Neuron (in vitro differentiated cells): ENCODE data around the gene FOXD3.

Source experiments
- H2AFZ ChIP-seq: one replicate; pipeline ENCODE4 v1.6.1; 2013; ENCODE audit warnings: low read depth, mild to moderate bottlenecking, inconsistent platforms, low read length, moderate library complexity
- H3K27me3 ChIP-seq: one replicate; pipeline ENCODE4 v1.6.1; 2013; ENCODE audit warnings: low read length; ENCODE audit not compliant: insufficient read depth
- H3K36me3 ChIP-seq: one replicate; pipeline ENCODE4 v1.6.1; 2013; ENCODE audit warnings: low read length; ENCODE audit not compliant: insufficient read depth
- H3K4me1 ChIP-seq: one replicate; pipeline ENCODE4 v1.6.1; 2013; ENCODE audit warnings: low read length; ENCODE audit not compliant: insufficient read depth
- H3K4me3 ChIP-seq: 2 replicates; pipeline ENCODE4 v1.5.1; 2013; ENCODE audit warnings: mild to moderate bottlenecking, low read length, moderate library complexity
- H3K9me3 ChIP-seq: one replicate; pipeline ENCODE4 v1.6.1; 2013; ENCODE audit warnings: low read length

The FOXD3 gene

DNA sequence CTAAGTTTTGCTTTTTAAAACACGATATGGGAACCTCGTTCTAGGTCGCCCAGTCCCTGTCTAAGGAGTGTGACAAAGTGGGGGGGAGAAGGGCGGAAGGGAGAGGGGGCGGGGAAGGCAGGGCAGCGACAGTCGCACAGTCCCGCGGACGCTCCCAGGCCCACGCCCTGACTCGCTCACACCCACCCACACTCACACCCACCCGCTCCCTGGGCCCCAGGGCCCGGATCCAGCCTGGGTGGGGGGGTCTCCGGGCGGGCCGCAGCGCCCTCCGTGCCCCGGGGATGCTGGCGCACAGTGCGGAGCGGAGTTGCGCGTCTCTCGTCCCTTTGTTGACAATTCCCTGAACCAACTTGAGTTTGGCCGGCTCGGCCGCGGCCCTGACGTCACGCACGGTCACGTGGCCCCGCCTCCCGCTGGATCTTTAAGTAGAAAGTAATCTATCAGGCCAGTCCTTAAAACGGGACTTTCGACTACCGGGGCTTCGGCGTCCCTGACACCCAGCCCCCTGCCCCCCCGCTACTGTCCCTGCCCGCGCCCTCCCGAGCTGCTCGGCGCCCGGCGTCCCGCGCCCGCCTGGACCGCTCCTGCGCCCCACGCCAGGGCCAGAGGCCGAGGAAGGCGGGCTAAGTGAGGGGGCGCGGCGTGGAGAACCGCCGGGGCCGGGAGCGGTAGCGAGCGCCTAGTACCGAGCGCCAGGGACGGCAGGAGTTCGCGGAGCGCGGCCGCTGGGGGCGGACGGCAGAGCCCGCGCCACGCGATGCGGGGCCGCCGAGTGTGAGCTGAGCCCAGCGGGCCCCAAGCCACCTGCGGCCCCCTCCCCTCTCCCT, at the start of gene FOXD3:
Gene FOXD3, plus strand, starts transcription at position 454 of the 830 bp plus-strand sequence. CDS start 492 bp downstream, outside the sequence.
- Histone ChIP-seq H3K9me3 (no peaks in the 10 kb centered on the region), H3K27me3 (peaks cover 95% of the 10 kb centered on the region), H3K36me3 (no peaks in the 10 kb centered on the region), H2AFZ (peak within 1 kb of the TSS; percentile 74), H3K4me1 (peaks cover 15% of the 10 kb centered on the region), H3K4me3 (peak within 1 kb of the TSS; percentile 40)

DNA sequence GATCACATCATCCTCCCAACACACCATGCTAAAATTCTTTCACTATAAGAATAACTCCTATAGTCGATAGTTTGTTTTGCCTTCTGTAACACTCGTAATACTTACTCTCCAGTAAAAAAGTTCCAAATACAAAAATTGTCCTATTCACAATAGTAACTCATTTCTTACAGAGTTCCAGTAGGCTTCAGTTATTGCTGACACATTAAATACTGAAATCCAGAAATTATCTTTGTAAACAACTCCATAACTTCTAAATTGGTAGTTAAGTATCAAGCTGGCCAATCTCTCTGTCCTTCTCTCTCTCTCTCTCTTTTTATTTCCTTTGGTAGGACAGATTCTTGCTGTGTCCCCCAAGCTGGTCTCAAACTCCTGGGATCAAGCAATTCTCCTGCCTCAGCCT, 49.6 kb upstream of the FOXD3 start:
- H3K4me1 ChIP-seq, result no peaks in the 10 kb centered on the region
- no peaks in the 10 kb centered on the region for H3K9me3 ChIP-seq
- peaks cover 11% of the 10 kb centered on the region for H3K27me3 ChIP-seq
- no peaks in the 10 kb centered on the region for H3K36me3 ChIP-seq
- H2AFZ ChIP-seq, result no peak overlapping the region
- no peak overlapping the region for H3K4me3 ChIP-seq

DNA sequence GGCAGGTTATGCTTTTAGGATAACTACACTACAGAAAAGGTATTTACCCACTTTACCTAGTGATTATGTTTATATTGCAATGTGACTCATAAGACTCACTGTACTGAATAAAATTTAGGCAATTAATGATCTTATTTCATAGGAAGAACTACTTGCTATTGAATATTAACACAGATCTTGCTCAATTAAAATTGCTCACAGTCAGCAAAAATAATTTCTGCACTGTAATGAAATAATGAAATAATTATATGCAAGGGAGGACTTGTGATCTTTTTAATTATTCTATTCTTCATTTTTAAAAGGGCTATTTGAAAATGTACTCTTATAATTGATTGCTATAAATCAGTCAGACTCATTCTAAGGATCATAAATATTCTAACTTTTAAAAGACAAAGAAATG, 48.0 kb upstream of the FOXD3 start:
- H3K9me3 ChIP-seq, result no peaks in the 10 kb centered on the region
- no peaks in the 10 kb centered on the region for H3K36me3 ChIP-seq
- H3K4me1 ChIP-seq, result no peaks in the 10 kb centered on the region
- peaks cover 5% of the 10 kb centered on the region for H3K27me3 ChIP-seq
- H3K4me3 ChIP-seq, result no peak overlapping the region
- H2AFZ ChIP-seq, result no peak overlapping the region

DNA sequence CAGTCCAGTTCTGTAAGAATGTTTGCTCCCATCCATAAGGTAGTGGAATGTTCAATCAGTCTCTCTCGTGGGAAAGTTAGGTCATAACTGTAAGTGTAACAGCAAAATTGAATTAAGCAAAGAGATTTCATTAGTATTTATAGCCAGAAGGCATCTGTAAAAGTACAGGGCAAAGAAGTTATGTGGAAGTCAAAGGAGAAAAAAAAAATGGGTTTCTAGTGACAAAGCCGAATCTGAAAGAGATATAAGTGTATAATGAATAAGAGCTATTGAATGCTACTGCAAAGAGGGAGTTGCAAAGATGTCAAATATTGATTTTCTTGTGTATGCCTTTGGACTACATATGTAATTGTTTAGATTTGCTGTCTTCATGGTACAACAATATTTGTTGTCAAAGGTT, 47.4 kb upstream of the FOXD3 start:
- Histone ChIP-seq H3K4me3 (no peak overlapping the region), H3K36me3 (no peaks in the 10 kb centered on the region), H3K4me1 (no peaks in the 10 kb centered on the region), H2AFZ (no peak overlapping the region), H3K27me3 (peaks cover 5% of the 10 kb centered on the region), H3K9me3 (no peaks in the 10 kb centered on the region)

DNA sequence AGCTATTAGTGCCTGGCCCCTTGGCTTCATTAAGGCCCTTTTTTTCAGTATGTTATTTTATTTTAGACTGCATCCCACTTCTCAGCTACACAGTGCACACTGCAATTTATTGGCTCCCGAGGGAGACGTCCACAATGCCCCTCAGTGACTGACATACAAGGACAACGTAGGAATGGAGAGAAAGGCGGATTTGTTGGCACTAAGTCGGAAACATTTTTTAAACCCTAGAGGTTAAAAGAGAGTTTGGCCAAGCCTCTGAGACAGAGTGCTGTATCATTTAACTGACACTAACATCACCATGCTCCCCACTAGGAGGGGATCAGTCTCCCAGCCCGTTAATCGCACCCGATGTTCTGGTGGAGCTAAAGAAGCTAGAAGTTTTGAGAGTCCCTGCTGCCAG, 45.7 kb upstream of the FOXD3 start:
- Histone ChIP-seq H3K27me3 (peaks cover 5% of the 10 kb centered on the region), H3K4me1 (no peaks in the 10 kb centered on the region)

DNA sequence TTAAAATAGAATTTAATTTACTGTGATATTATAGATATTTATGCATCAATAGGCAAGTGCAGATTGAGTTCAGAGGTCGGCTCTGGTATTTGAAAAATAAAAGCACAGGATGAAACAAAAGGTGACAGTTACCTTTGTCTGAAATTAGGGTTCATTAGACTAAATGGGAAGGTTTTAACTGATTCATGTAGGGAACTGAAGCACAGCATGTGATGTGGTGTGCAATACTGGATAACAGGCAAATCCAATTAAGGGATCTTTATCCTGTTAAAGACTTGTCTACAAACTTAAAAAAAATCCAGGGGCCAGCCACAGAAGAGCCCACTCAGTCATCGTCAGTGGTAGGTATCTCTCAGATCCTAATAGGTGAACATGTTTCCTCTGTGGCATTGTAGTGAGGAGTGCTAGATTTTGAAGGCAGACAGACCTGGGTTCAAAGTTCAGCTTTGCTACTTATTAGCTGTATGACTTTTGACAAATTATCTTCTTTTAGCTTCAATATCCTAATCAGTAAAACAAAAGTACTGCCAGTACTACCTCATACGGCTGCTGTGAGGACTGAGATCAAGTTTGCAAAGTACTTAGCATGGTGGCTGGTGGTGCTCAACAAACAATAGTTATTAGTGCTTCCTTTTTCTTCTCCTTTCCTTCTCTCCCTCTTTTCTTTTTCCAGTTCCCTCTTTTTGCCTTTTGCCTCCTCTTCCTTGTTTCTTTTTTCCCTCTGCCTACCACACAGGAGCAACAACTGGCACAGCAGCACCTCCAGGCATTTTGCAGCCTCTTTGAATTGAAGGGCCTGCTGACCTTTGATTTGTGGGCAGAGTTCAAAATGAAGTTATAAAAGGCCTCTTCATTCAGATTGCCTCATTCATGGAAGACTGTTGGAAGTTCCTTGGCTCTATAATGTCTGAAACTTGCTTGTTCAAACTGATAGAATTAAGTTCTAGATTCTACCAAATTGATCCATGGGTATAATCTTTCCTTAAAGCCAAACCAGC, 44.9 kb upstream of the FOXD3 start:
- no peaks in the 10 kb centered on the region for H3K9me3 ChIP-seq
- peaks cover 5% of the 10 kb centered on the region for H3K27me3 ChIP-seq
- no peaks in the 10 kb centered on the region for H3K36me3 ChIP-seq
- H3K4me1 ChIP-seq, result no peaks in the 10 kb centered on the region
- no peak overlapping the region for H3K4me3 ChIP-seq
- no peak overlapping the region for H2AFZ ChIP-seq

More for the DNA sequence above, 45.7 kb upstream of the FOXD3 start:
- Histone ChIP-seq H3K4me3 (no peak overlapping the region), H3K9me3 (no peaks in the 10 kb centered on the region), H3K36me3 (no peaks in the 10 kb centered on the region), H2AFZ (no peak overlapping the region)

DNA sequence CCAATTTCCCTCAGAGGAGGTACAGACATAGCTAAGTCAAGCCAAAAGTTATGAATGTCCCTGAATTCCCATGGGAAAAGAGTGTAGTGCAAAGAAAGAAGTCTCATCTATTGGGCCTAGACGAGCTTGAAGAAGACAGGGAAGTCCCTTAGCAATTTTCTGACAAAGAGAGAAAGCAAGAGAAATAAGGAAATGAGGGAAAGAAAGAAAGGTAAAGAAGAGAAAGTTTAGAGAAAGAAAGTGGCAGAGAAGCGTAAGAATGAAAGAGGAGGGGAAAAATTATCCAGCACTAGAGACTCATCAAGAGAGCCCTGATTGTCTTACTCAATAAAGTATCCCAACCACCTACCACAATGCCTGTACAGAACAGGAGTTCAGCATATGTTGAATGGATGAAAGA, 40.6 kb upstream of the FOXD3 start:
- Histone ChIP-seq H3K36me3 (no peaks in the 10 kb centered on the region), H3K27me3 (no peaks in the 10 kb centered on the region)

DNA sequence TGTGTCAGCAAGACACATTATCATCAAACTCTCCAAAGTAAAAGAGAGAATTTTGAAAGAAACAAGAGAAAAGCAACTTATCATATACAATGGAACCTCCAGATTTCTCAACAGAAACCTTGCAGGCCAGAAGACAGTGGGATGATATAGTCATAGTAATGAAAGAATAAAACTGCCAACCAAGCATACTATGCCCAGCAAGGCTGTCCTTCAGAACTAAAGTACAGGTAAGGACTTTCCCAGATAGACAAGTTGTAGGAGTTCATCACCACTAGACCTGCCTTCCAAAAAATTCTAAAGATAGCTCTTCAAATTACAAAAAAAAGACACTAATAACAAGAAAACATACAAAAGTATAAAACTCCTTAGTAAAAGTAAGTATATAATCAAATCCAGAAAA, 33.2 kb upstream of the FOXD3 start:
- H3K4me1 ChIP-seq, result no peaks in the 10 kb centered on the region
- H3K4me3 ChIP-seq, result no peak overlapping the region
- H2AFZ ChIP-seq, result no peak overlapping the region
- no peaks in the 10 kb centered on the region for H3K27me3 ChIP-seq
- H3K36me3 ChIP-seq, result no peaks in the 10 kb centered on the region
- no peaks in the 10 kb centered on the region for H3K9me3 ChIP-seq

More for the DNA sequence above, 40.6 kb upstream of the FOXD3 start:
- Histone ChIP-seq H3K4me1 (no peaks in the 10 kb centered on the region), H3K4me3 (no peak overlapping the region), H2AFZ (no peak overlapping the region), H3K9me3 (no peaks in the 10 kb centered on the region)

DNA sequence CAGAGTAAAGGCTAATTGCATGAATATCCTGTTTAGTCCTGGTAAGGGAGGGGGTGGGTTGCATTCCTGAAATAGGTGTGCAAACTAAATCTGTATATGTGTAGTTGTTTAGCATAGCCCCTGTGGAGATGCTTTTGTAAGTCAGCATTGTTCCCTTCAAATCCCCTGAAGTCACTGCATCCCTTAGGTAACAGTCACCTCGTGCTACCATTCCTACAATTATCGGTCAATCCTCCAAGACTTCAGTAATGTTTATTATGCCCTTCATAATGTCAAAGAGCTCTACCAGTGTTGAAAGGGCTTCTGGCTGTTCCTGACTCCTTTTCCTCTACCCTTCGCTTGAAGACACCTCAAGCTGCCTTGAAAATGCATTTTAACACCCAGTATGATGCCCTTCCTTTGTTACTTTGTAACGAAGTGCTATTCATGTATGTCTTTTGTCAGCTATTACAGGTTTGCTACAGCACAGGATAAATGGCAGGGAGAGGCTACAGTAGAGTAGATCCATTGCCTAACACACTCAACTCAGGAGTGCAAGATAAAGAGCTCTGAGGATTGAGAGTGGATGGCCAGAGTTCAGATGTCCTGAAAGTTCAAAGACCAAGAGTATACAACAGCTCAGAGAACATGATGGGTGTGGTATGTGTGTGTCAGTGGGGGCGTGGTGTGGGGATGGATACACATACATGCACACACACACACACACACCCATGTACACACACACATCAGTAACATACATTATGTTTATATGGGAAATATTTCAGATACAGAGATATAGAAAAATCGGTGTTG, 27.4 kb upstream of the FOXD3 start:
- H2AFZ ChIP-seq, result no peak overlapping the region
- H3K9me3 ChIP-seq, result no peaks in the 10 kb centered on the region
- H3K36me3 ChIP-seq, result no peaks in the 10 kb centered on the region
- no peaks in the 10 kb centered on the region for H3K4me1 ChIP-seq
- H3K4me3 ChIP-seq, result no peak overlapping the region
- H3K27me3 ChIP-seq, result no peaks in the 10 kb centered on the region

DNA sequence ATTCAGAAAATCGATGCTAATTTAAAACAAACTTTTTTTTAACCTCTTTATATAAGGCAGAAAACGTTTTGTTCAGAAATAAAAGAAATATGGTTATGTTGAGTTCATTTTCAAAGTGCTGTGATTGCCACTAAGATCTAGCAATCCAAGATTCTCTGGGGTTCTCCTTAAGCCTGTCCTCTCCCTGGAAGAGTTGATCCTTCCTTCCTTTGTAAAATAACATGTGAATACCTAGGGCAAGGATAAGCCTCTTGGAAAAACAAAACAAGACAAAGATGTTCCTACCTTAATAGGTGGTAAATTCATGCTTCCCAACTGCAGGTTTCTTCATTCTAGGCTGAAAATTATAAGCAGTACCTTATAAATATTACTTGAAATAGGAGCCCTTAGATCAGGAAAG, 18.0 kb upstream of the FOXD3 start:
- no peaks in the 10 kb centered on the region for H3K9me3 ChIP-seq
- H3K27me3 ChIP-seq, result peaks cover 7% of the 10 kb centered on the region
- H3K36me3 ChIP-seq, result no peaks in the 10 kb centered on the region
- H2AFZ ChIP-seq, result no peak overlapping the region
- H3K4me3 ChIP-seq, result no peak overlapping the region
- no peaks in the 10 kb centered on the region for H3K4me1 ChIP-seq

DNA sequence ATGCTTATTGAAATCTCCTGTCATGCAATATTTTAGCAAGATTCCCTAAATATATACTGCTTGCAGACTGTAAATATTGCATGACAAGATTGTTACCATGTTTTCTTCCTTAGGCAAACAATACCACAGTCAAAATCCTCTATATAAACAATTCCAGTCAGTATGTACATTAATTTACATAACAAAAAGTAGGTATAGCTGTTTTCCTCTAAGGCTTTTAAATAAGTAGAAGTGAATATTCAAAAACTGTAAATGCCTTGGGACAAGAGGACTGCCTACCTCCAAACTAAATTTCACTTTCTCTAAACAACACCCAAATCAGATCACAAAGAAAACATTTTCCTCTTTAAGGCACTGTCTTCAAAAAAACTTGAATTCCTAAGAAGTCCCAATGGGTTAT, 17.3 kb upstream of the FOXD3 start:
- Histone ChIP-seq H3K27me3 (peaks cover 7% of the 10 kb centered on the region), H2AFZ (no peak overlapping the region), H3K4me3 (no peak overlapping the region), H3K4me1 (no peaks in the 10 kb centered on the region), H3K36me3 (no peaks in the 10 kb centered on the region), H3K9me3 (no peaks in the 10 kb centered on the region)

DNA sequence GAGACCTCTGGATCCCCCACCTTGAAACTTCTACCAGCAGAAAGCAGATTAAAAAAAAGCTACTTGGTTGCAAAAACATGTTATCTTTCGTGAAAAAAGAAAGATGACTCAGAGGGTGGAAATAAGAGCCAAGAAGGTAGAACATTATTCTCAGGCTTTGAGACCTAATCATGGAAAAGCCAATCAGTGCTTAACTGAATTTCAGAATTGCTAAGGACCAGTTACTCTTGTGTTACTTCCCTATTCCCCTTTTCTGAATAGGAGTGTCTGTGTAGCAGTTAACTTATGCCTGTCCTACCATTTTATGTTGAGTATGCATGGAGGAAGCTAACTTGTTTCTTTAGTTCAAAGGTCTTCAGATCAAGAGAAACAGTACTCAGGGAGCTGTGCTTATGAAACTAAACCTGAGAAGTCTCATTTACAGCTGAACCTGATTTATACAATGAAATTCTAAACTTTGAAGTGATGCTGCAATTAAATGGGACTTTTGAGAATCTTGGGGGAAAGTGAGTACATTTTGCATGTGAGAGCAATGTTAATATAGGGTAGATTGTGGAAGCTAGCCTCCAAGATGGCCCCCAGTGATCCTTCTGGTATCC, 15.1 kb upstream of the FOXD3 start:
- Histone ChIP-seq H3K4me1 (no peaks in the 10 kb centered on the region), H3K4me3 (no peak overlapping the region), H2AFZ (no peak overlapping the region), H3K36me3 (no peaks in the 10 kb centered on the region), H3K27me3 (peaks cover 7% of the 10 kb centered on the region), H3K9me3 (no peaks in the 10 kb centered on the region)
